ENCODE data around the gene CADPS2. TPM values are rescaled to one million over a fixed set of nuclear protein-coding genes. Genes with fewer than 3 reads are reported as not detected.

CADPS2 gene
- total RNA-seq, 4 donors from 2014 or later = 8.7 to 27.9 (median 16.7) TPM

- TF ChIP-seq CTCF (IDR thresholded peaks at IDR 0.05; ENCODE audit: low read depth) = no peak
These were observed 585.9 kb downstream of the CADPS2 start for GRCh38 chr7:122300211-122300932.

- TF ChIP-seq CTCF (IDR thresholded peaks at IDR 0.05; ENCODE audit: low read depth) = no peak
These were observed 586.5 kb downstream of the CADPS2 start for GRCh38 chr7:122299624-122300210.

- no peak for TF ChIP-seq CTCF (IDR thresholded peaks at IDR 0.05; ENCODE audit: low read depth)
These were observed 587.6 kb downstream of the CADPS2 start for GRCh38 chr7:122298618-122299017.

GRCh38 chr7:122298131-122298530, 588.1 kb downstream of the CADPS2 start:
- no peak for TF ChIP-seq CTCF (IDR thresholded peaks at IDR 0.05; ENCODE audit: low read depth)

GRCh38 chr7:122291189-122291588, 595.1 kb downstream of the CADPS2 start:
- TF ChIP-seq CTCF (IDR thresholded peaks at IDR 0.05; ENCODE audit: low read depth) = no peak

- TF ChIP-seq CTCF (IDR thresholded peaks at IDR 0.05; ENCODE audit: low read depth) = no peak
These were observed 595.8 kb downstream of the CADPS2 start for GRCh38 chr7:122290476-122290875.

GRCh38 chr7:122289426-122289825, 596.8 kb downstream of the CADPS2 start:
- no peak for TF ChIP-seq CTCF (IDR thresholded peaks at IDR 0.05; ENCODE audit: low read depth)

Data from subcutaneous adipose tissue (tissue), 4 donors.